Islet precursor cell (in vitro differentiated cells): ENCODE data around the gene PARVB.

Source experiments
- DNase-seq: peaks from one replicate; pipeline ENCODE4 v3.0.0-alpha.2; 2018

The PARVB gene

GRCh38 chr22:44166498-44167276, 142.6 kb downstream of the PARVB start:
- DNase-seq, result no peak

- no peak for DNase-seq
These were observed 143.4 kb downstream of the PARVB start for GRCh38 chr22:44167501-44167900.

GRCh38 chr22:44168206-44168605, 144.1 kb downstream of the PARVB start:
- no peak for DNase-seq

GRCh38 chr22:44170470-44170869, 146.4 kb downstream of the PARVB start:
- DNase-seq, result no peak

GRCh38 chr22:44171561-44171960, 147.5 kb downstream of the PARVB start:
- no peak for DNase-seq

GRCh38 chr22:44172370-44173108, 148.4 kb downstream of the PARVB start:
- DNase-seq, result no peak

GRCh38 chr22:44173154-44173553, 149.1 kb downstream of the PARVB start:
- no peak for DNase-seq

GRCh38 chr22:44175676-44176075, 151.6 kb downstream of the PARVB start:
- no peak for DNase-seq

- DNase-seq, result no peak
These were observed 155.3 kb downstream of the PARVB start for GRCh38 chr22:44179196-44179988.

- no peak for DNase-seq
These were observed 156.0 kb downstream of the PARVB start for GRCh38 chr22:44179989-44180705.

- DNase-seq, result no peak
These were observed 156.6 kb downstream of the PARVB start, which contains the start of gene PARVG for GRCh38 chr22:44180706-44181032. PARVG (plus strand) TSS chr22:44180925; CDS start chr22:44183330, 2,405 bp downstream.

GRCh38 chr22:44181033-44181911, 157.2 kb downstream of the PARVB start:
- DNase-seq, result peak; percentile 65

- no peak for DNase-seq
These were observed 157.9 kb downstream of the PARVB start for GRCh38 chr22:44181912-44182587.

GRCh38 chr22:44182588-44183286, 158.6 kb downstream of the PARVB start:
- no peak for DNase-seq

- no peak for DNase-seq
These were observed 159.1 kb downstream of the PARVB start for GRCh38 chr22:44183287-44183588.

- no peak for DNase-seq
These were observed 159.9 kb downstream of the PARVB start for GRCh38 chr22:44184006-44184405.

- no peak for DNase-seq
These were observed 161.4 kb downstream of the PARVB start for GRCh38 chr22:44185237-44186120.

- DNase-seq, result no peak
These were observed 162.0 kb downstream of the PARVB start for GRCh38 chr22:44186121-44186510.

GRCh38 chr22:44186737-44187136, 162.6 kb downstream of the PARVB start:
- no peak for DNase-seq
